Small intestine (tissue), 7 donors: ENCODE results near the gene BRIP1. TPM values are rescaled to one million over a fixed set of nuclear protein-coding genes. Genes with fewer than 3 reads are reported as not detected.
"Not testable (repeated sequence)": the region's sequence is repeated elsewhere in the genome, so short reads cannot be mapped to it uniquely, and the experiment has no call there.

Source experiments
- DNase-seq, 2 donors: peaks; one replicate each; pipeline versions ENCODE4 v3.0.0 to v3.0.0-alpha.2; 2013
- FAIRE-seq: peaks from 2 replicates; lab custom pipeline; 2012; peaks lifted over from hg19 to GRCh38; lab: Jason Lieb, UNC
- H3K27ac ChIP-seq, 3 donors: one replicate each; pipeline ENCODE4 v1.5.1; 2013; ENCODE audit warnings: low read length in 2 of 3, mild to moderate bottlenecking in 2 of 3, control low read depth in 1 of 3, inconsistent platforms in 1 of 3, low read depth in 1 of 3, moderate library complexity in 1 of 3
- H3K27me3 ChIP-seq, 3 donors: one replicate each; pipeline ENCODE4 v1.6.1; 2013; ENCODE audit warnings: low read length in 3 of 3, inconsistent platforms in 1 of 3; ENCODE audit not compliant: control insufficient read depth in 3 of 3, insufficient read depth in 3 of 3
- H3K36me3 ChIP-seq, 3 donors: one replicate each; pipeline ENCODE4 v1.6.1; 2013; ENCODE audit warnings: low read length in 3 of 3, inconsistent platforms in 1 of 3, low read depth in 1 of 3, mild to moderate bottlenecking in 1 of 3, moderate library complexity in 1 of 3; ENCODE audit not compliant: control insufficient read depth in 3 of 3, insufficient read depth in 2 of 3
- H3K4me1 ChIP-seq, 3 donors: one replicate each; pipeline ENCODE4 v1.6.1; 2013; ENCODE audit warnings: low read length in 2 of 3, inconsistent platforms in 1 of 3, low read depth in 1 of 3, mild to moderate bottlenecking in 1 of 3, moderate library complexity in 1 of 3; ENCODE audit not compliant: control insufficient read depth in 3 of 3, insufficient read depth in 2 of 3
- H3K4me3 ChIP-seq, 3 donors: one replicate each; pipeline ENCODE4 v1.5.1; 2013; ENCODE audit warnings: low read length in 3 of 3, control low read depth in 1 of 3, inconsistent platforms in 1 of 3, low read depth in 1 of 3, mild to moderate bottlenecking in 1 of 3, moderate library complexity in 1 of 3
- H3K9me3 ChIP-seq, 2 donors: one replicate each; pipeline ENCODE4 v1.6.1; 2013; ENCODE audit warnings: low read depth in 1 of 2, low read length in 1 of 2; ENCODE audit not compliant: control insufficient read depth in 2 of 2, insufficient read depth in 1 of 2
- WGBS, 3 donors: extraction: QIAGEN DNeasy Blood & Tissue Kit; methylation state at CpG; one replicate each; pipeline ENCODE4 v1.1.7; 2013; 5-methylcytosine and 5-hydroxymethylcytosine counted together
- polyA plus RNA-seq, 4 donors: library from polyadenylated mRNA; stranded (reverse) in 3 of 4; unstranded in 1 of 4; fragments of 200-250 nt in 3 of 4; fragments of 120-200 nt in 1 of 4; gene quantifications; one replicate each; pipeline versions ENCODE4 v1.2.1 to v1.2.3, GENCODE V29; 2013
- donor health status: healthy with polysubstance abuse.
- donor health status: control.
- donor health status: control.
- donor health status: Bipolar disorder and iron deficiency.
- donor health status: healthy.

The BRIP1 gene
- polyA plus RNA-seq, 4 donors = 0.27 to 6.4 (median 1.3) TPM

DNA sequence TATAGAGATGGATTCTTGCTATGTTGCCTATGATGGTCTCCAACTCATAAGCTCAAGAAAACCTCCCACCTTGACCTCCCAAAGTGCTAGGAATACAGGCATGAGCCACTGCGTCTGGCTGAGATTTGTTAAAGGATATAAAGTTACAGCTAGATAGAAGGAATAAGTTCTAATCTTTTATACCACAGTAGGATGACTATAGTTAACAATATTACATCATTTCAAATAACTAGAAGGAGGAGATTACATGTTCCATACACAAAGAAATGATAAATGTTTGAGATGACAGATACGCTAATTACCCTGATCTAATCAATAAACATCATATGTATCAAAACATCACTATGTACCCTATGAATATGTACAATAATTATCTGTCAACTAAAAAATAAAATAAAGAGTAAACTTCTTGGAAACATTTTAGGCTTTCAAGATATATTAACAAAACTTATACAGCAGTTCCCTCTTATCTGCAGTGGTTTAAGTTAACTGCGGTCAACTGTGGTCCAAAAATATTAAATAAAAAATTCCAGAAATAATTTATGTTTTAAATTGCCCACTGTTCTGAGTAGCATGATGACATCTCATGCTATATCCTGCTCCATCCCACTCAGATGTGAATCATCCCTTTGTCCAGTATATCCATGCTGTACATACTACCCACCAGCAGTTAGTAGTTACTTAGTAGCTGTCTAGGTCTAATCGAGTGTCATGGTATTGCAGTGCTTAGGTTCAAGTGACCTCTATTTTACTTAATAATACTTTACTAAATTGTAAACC is 143.1 kb downstream of the BRIP1 start:
- no peak for FAIRE-seq

DNA sequence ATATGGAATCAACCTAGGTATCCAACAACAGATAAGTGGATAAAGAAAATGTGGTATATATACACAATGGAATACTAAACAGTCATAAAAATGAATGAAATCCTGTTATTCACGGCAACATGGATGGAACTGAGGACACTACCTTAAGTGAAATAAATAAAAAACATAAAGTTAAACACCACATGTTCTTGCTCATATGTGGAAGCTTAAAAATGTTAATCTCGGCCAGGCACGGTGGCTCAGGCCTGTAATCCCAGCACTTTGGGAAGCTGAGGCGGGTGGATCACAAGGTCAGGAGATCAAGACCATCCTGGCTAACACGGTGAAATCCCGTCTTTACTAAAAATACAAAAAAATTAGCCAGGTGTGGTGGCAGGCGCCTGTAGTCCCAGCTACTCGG is 144.1 kb downstream of the BRIP1 start:
- H3K36me3 ChIP-seq, H3K4me3 ChIP-seq, H3K27ac ChIP-seq, DNase-seq, FAIRE-seq, H3K9me3 ChIP-seq, H3K4me1 ChIP-seq, H3K27me3 ChIP-seq: not testable (repeated sequence)
- WGBS, 3 donors = 97 to 98% (median 97%) methylated on average over 8 of the region's 8 CpGs

More for the DNA sequence above, 143.1 kb downstream of the BRIP1 start:
- Histone ChIP-seq H3K9me3 (no peaks in the 10 kb centered on the region), H3K36me3 (peaks cover 0 to 1% (median 0%) of the 10 kb centered on the region in 3 donors), H3K27ac (no peak overlapping the region), H3K4me1 (no peaks in the 10 kb centered on the region), H3K27me3 (no peaks in the 10 kb centered on the region), H3K4me3 (no peak overlapping the region)
- DNase-seq = no peak
- 93 to 98% (median 96%) methylated on average over 4 of the region's 4 CpGs for WGBS, 3 donors

DNA sequence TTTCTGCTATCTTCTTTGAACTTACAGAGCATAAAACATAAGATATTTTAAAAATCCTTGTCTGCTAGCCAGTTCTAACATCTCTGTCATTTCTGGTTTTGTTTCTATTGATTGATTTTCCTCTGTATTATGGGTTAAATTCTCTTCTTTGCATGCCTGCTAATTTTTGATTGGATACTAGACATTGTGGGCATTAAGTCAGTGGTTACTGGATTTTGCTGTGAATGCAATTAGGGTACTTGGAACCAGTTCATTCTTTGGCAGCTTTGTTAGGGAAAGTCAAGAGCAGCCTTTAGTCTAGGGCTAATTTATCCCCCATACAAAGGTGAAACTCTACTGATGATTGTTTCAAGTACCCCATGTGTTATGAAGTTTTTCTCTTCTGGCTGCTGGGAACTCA is 145.3 kb downstream of the BRIP1 start:
- Histone ChIP-seq H3K27me3 (no peaks in the 10 kb centered on the region), H3K27ac (no peak overlapping the region), H3K4me3 (no peak overlapping the region), H3K9me3 (no peaks in the 10 kb centered on the region), H3K36me3 (peaks cover 0 to 4% (median 1%) of the 10 kb centered on the region in 3 donors), H3K4me1 (no peaks in the 10 kb centered on the region)
- DNase-seq = no peak
- FAIRE-seq = no peak

DNA sequence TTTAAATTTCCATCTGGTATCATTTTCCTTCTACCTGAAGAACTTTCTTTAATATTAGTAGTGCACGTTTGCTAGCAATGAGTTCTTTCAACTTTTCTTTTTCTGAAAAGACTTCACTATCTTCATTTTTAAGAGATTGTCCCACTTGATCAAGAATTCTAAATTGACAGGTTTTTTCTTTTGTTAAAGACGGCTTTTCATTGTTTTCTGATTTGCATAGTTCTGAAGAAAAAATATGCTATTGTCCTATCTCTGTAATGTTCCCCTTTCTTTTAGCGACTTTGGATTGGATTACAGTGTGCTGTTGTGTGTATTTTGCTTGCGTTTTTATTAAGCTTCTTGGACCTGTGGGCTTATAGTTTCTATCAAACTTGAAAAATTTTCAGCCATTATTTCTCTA is 146.0 kb downstream of the BRIP1 start:
- no peak overlapping the region for H3K27ac ChIP-seq
- no peak overlapping the region for H3K4me3 ChIP-seq
- WGBS, 3 donors = 94 to 98% (median 96%) methylated on average over 4 of the region's 4 CpGs
- FAIRE-seq (no peak), DNase-seq (no peak)
- no peaks in the 10 kb centered on the region for H3K9me3 ChIP-seq
- H3K36me3 ChIP-seq = peaks cover 0 to 4% (median 1%) of the 10 kb centered on the region in 3 donors
- no peaks in the 10 kb centered on the region for H3K27me3 ChIP-seq
- no peaks in the 10 kb centered on the region for H3K4me1 ChIP-seq

- WGBS, 3 donors = 98 to 100% (median 100%) methylated on average over 1 of the region's 1 CpG
- H3K4me1 ChIP-seq = no peaks in the 10 kb centered on the region
- FAIRE-seq (no peak), DNase-seq (no peak)
- H3K4me3 ChIP-seq = no peak overlapping the region
- no peak overlapping the region for H3K27ac ChIP-seq
- H3K27me3 ChIP-seq = no peaks in the 10 kb centered on the region
- H3K9me3 ChIP-seq = no peaks in the 10 kb centered on the region
- peaks cover 0 to 4% (median 1%) of the 10 kb centered on the region in 3 donors for H3K36me3 ChIP-seq
Measured at GRCh38 chr17:61716225-61716829, 147.0 kb downstream of the BRIP1 start.

DNA sequence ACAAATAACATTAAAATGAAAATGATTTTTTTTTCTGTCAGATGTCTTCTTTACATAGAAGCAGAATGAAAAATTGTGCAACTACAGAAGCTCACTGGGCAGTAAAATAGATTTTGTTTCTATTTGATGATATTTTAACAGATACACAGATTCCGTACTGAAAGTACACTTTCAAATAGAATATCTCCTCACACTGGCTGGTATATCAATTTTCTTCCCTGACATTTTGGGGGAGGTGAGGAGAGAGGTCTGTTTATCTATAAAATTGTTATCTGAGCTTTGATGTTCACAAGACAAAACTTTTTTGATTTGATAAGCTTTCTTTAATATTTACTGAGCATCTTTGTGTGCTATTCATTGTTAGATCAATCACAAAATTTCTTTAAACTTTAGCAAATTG is 148.0 kb downstream of the BRIP1 start:
- no peaks in the 10 kb centered on the region for H3K9me3 ChIP-seq
- no peaks in the 10 kb centered on the region for H3K27me3 ChIP-seq
- peaks cover 0 to 4% (median 1%) of the 10 kb centered on the region in 3 donors for H3K36me3 ChIP-seq
- no peaks in the 10 kb centered on the region for H3K4me1 ChIP-seq
- DNase-seq = no peak
- no peak for FAIRE-seq
- H3K4me3 ChIP-seq = no peak overlapping the region
- H3K27ac ChIP-seq = no peak overlapping the region
- 94 to 100% (median 98%) methylated on average over 1 of the region's 1 CpG for WGBS, 3 donors

DNA sequence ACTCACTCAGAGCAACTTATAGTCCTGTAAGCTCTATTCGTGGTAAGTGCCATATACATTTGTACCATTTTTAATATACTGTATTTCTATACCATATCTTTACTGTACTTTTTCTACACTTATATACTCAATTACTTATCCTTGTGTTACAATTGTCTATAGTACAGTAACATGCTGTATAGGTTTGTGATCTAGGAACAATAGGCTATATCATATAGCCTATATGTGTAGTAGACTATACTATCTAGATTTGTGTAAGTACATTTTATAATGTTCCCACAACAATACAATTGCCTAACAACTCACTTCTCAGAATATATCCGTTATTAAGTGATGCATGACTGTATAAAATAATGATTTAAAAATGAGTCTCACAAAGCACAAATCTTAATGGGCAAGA is 149.0 kb downstream of the BRIP1 start:
- no peak overlapping the region for H3K4me3 ChIP-seq
- no peak for DNase-seq
- FAIRE-seq = no peak
- WGBS, 3 donors = 95 to 97% (median 97%) methylated on average over 2 of the region's 2 CpGs
- H3K4me1 ChIP-seq = no peaks in the 10 kb centered on the region
- no peaks in the 10 kb centered on the region for H3K27me3 ChIP-seq
- no peak overlapping the region for H3K27ac ChIP-seq
- peaks cover 0 to 4% (median 1%) of the 10 kb centered on the region in 3 donors for H3K36me3 ChIP-seq
- no peaks in the 10 kb centered on the region for H3K9me3 ChIP-seq

DNA sequence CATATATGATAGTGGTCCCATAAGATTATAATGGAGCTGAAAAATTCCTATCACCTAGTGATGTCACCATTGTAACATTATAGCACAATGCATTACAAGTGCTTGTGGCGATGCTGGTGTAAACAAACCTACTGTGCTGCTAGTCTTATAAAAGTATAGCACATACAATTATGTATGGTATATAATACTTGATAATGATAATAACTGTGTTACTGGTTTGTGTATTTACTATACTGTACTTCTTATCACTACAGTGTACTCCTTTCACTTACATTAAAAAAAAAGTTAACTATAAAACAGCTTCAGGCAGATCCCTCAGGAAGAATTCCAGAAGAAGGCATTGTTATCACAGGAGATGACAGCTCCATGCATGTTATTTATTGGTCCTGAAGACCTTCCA is 150.3 kb downstream of the BRIP1 start:
- Histone ChIP-seq H3K4me1 (no peaks in the 10 kb centered on the region), H3K36me3 (peaks cover 0 to 4% (median 0%) of the 10 kb centered on the region in 3 donors), H3K9me3 (no peaks in the 10 kb centered on the region), H3K27me3 (no peaks in the 10 kb centered on the region), H3K4me3 (no peak overlapping the region), H3K27ac (no peak overlapping the region)
- WGBS, 3 donors = 95 to 100% (median 100%) methylated on average over 1 of the region's 1 CpG
- FAIRE-seq = no peak
- DNase-seq = no peak
